ENCODE results near the gene AFG1L.
"Not testable (repeated sequence)": the region's sequence is repeated elsewhere in the genome, so short reads cannot be mapped to it uniquely, and the experiment has no call there.

- not testable (repeated sequence) for TF ChIP-seq CTCF (IDR thresholded peaks at IDR 0.05 in 2 of 3, conservative IDR thresholded peaks at IDR 0.05 in 1 of 3; ENCODE audit: borderline replicate concordance in 1 of 3, insufficient read depth in 1 of 3, low read depth in 2 of 3, low read length in 2 of 3); SRF (IDR thresholded peaks at IDR 0.05; ENCODE audit: low read depth); EZH2 (IDR thresholded peaks at IDR 0.05); SIN3A (IDR thresholded peaks at IDR 0.05; ENCODE audit: low read depth); POLR2A (IDR thresholded peaks at IDR 0.05; ENCODE audit: borderline replicate concordance, extremely low read depth, insufficient read depth, insufficient read length); POLR2AphosphoS5 (IDR thresholded peaks at IDR 0.05; ENCODE audit: low read depth, low read length); EZH2phosphoT487 (IDR thresholded peaks at IDR 0.05; ENCODE audit: borderline replicate concordance); REST (IDR thresholded peaks at IDR 0.05; ENCODE audit: low read depth); MAX (IDR thresholded peaks at IDR 0.05); ZNF274 (IDR thresholded peaks at IDR 0.05; ENCODE audit: low read depth, low read length); FOSL1 (IDR thresholded peaks at IDR 0.05; ENCODE audit: low read depth)
Observed at GRCh38 chr6:108389190-108389589, 94.3 kb downstream of the AFG1L start.

All from HCT116 (cell line).